Adrenal gland (tissue), 19 donors: ENCODE measurements around the gene GAN. TPM values are rescaled to one million over a fixed set of nuclear protein-coding genes. Genes with fewer than 3 reads are reported as not detected.

Experiments used
- DNase-seq, 7 donors: peaks; one replicate each; pipeline ENCODE4 v3.0.0-alpha.2; 2019 to 2020
- H3K27ac ChIP-seq, 5 donors: fragments of 200-600 bp; sonication (generic) in 4 of 5; 1 replicate in 3 of 5; 2 replicates in 2 of 5; pipeline versions ENCODE4 v1.5.1 to v1.8.0; 2016 to 2020; ENCODE audit warnings: mild to moderate bottlenecking in 1 of 5
- H3K27me3 ChIP-seq: fragments of 200-600 bp; 2 replicates; pipeline ENCODE4 v1.8.0; 2021
- H3K36me3 ChIP-seq, 2 donors: fragments of 200-600 bp; replicated peaks in 1 of 2; 1 replicate in 1 of 2; 2 replicates in 1 of 2; pipeline versions ENCODE4 v1.5.1 to v1.8.0; 2018 to 2022
- H3K4me1 ChIP-seq, 2 donors: fragments of 200-600 bp; replicated peaks in 1 of 2; 1 replicate in 1 of 2; 2 replicates in 1 of 2; pipeline versions ENCODE4 v1.5.1 to v1.8.0; 2018 to 2021
- H3K4me3 ChIP-seq, 4 donors: fragments of 200-600 bp; sonication (generic) in 3 of 4; one replicate each; pipeline ENCODE4 v1.5.1; 2016 to 2018
- H3K9me3 ChIP-seq, 3 donors: fragments of 200-600 bp; sonication (generic) in 1 of 3; replicated peaks in 1 of 3; 1 replicate in 2 of 3; 2 replicates in 1 of 3; pipeline versions ENCODE4 v1.5.1 to v1.8.0; 2016 to 2021
- POLR2A ChIP-seq, 2 donors: fragments of 450-650 bp; IDR thresholded peaks; one replicate each; pipeline ENCODE4 v1.6.1; 2017; ENCODE audit warnings: antibody characterized with exemption in 2 of 2, mild to moderate bottlenecking in 2 of 2, moderate library complexity in 1 of 2
- WGBS, 4 donors: extraction: QIAGEN DNeasy Blood & Tissue Kit in 2 of 4; methylation state at CpG; one replicate each; pipeline versions ENCODE4 v1.1.5 to v1.1.7; 2013 to 2017; 5-methylcytosine and 5-hydroxymethylcytosine counted together
- intact Hi-C, 2 donors: fragments of 100-400 bp; cut with DNase I; formaldehyde crosslinking; loops; one replicate each; pipeline versions ENCODE4 v1.14.1 to v1.15.0; 2022 to 2023
- long read RNA-seq, 10 donors: library from polyadenylated mRNA in 3 of 10; unstranded in 2 of 10; stranded (forward) in 1 of 10; transcript quantifications; one replicate each; pipeline ENCODE4 v2.0.0 and lab custom pipeline, GENCODE V29; 2021 to 2026
- polyA plus RNA-seq, 3 donors: library from polyadenylated mRNA; stranded (reverse); fragments of 200-250 nt in 2 of 3; fragments of 350-450 nt in 1 of 3; fragmentation: Illumina TruSeq in 1 of 3; extraction: RNeasy Lipid Tissue Mini Kit (QIAGEN cat#74804) in 1 of 3; gene quantifications; one replicate each; pipeline ENCODE4 v1.2.3, GENCODE V29; 2013 to 2014
- total RNA-seq, 9 donors: library from RNA; depleted of rRNA in 4 of 9; stranded (reverse); fragments of >200 nt in 4 of 9; fragments of 120-200 nt in 1 of 9; fragmentation: NEBNext Ultra II Directional in 1 of 9; extraction: Animal tissue kit (Norgen Biotek cat#: 25700) in 1 of 9; gene quantifications; one replicate each; pipeline versions ENCODE4 v1.1.0 to v1.2.4, GENCODE V29; 2013 to 2023
- TF ChIP-seq, protein P1 (sequence below), 6 experiments: fragments of 450-650 bp in 4 of 6; fragments of 200-600 bp in 2 of 6; sonication (generic) in 1 of 6; IDR thresholded peaks; 1 replicate in 5 of 6; 2 replicates in 1 of 6; pipeline versions ENCODE4 v1.5.1 to v1.8.0; 2016 to 2021; ENCODE audit warnings: antibody characterized with exemption in 6 of 6, mild to moderate bottlenecking in 2 of 6, moderate library complexity in 1 of 6
- donor health status: healthy with polysubstance abuse.
- donor health status: Bipolar disorder and iron deficiency.
- donor health status: DM: yes; HTN: yes; CAD: no.
- donor health status: DM: no; HTN: no; CAD: no.
- donor health status: DM: no; HTN: no; CAD: no.
- donor health status: DM: yes; HTN: yes; CAD: no.

Gene GAN, protein sequence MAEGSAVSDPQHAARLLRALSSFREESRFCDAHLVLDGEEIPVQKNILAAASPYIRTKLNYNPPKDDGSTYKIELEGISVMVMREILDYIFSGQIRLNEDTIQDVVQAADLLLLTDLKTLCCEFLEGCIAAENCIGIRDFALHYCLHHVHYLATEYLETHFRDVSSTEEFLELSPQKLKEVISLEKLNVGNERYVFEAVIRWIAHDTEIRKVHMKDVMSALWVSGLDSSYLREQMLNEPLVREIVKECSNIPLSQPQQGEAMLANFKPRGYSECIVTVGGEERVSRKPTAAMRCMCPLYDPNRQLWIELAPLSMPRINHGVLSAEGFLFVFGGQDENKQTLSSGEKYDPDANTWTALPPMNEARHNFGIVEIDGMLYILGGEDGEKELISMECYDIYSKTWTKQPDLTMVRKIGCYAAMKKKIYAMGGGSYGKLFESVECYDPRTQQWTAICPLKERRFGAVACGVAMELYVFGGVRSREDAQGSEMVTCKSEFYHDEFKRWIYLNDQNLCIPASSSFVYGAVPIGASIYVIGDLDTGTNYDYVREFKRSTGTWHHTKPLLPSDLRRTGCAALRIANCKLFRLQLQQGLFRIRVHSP
- 1 to 10 TPM; 3.0 to 7.5 (median 4.6) TPM for total RNA-seq
- polyA plus RNA-seq = 1 to 10 TPM; 1.0 to 1.9 (median 1.5) TPM
- long read RNA-seq, donor 1 = 0 reads
- long read RNA-seq, donor 2, full-length matches to known transcripts = 1 of 1 reads
- long read RNA-seq, donor 2, partial matches to known transcripts = 0 of 1 reads
- long read RNA-seq, donor 2, other reads (novel, unspliced or antisense) = 0 of 1 reads
- long read RNA-seq, donor 3 = 0 reads
- long read RNA-seq, donor 4, partial matches to known transcripts = 0 of 2 reads
- long read RNA-seq, donor 4, other reads (novel, unspliced or antisense) = 2 of 2 reads
- long read RNA-seq, donor 5 = 0 reads
- long read RNA-seq, donor 6 = 0 reads
- long read RNA-seq, donor 7 = 0 reads
- long read RNA-seq, donor 8 = 0 reads
- long read RNA-seq, donor 9, full-length matches to known transcripts = 1 of 1 reads
- long read RNA-seq, donor 9, partial matches to known transcripts = 0 of 1 reads
- long read RNA-seq, donor 9, other reads (novel, unspliced or antisense) = 0 of 1 reads
- long read RNA-seq, donor 10 = 0 reads

DNA sequence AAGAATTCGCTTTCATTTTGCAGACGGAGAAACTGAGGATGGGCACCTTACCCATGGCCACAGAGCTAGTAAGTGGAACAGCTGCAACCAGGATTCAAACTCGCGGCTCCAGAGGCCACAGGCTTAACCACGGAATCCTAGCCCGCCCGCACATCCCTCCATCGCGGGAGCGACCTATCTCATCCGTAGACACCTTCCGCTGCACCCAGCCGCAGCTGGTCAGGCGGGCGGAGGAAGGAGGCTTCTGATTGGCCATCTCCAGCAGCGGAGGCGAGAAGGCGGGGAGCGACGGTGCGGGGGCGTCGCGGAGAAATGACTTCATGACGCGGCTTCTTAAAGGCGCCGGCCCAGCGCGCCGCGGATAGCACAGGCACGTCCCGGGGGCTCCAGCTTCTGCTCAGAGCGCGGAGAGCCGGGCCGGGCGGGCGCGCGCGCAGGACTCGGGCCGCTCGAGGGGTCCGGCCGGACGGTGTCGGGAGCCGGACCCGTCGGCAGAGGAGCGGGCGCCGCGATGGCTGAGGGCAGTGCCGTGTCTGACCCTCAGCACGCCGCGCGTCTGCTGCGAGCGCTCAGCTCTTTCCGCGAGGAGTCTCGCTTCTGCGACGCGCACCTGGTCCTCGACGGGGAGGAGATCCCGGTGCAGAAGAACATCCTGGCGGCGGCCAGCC, at the start of gene GAN:
TSS of gene GAN (plus strand) at position 360 of the 668 bp plus-strand sequence. CDS start at position 512, 152 bp downstream.
- Histone ChIP-seq H3K4me1 (peaks cover 12 to 47% of the 10 kb centered on the region in 2 donors), H3K9me3 (no peaks in the 10 kb centered on the region), H3K27me3 (no peaks in the 10 kb centered on the region), H3K36me3 (no peaks in the 10 kb centered on the region), H3K27ac (peak within 1 kb of the TSS; percentile 6 to 93 (median 91)), H3K4me3 (peak within 1 kb of the TSS; percentile 32 to 83 (median 78))
- peak; percentile 95 to 98 (median 96) for DNase-seq
- intact Hi-C loops = no loop called here
- 0% methylated on average over 4 to 75 of the region's 75 CpGs for WGBS, 4 donors
- peak; percentile 74 to 94 for TF ChIP-seq POLR2A (IDR thresholded peaks at IDR 0.05)
- TF ChIP-seq, protein P1, sequence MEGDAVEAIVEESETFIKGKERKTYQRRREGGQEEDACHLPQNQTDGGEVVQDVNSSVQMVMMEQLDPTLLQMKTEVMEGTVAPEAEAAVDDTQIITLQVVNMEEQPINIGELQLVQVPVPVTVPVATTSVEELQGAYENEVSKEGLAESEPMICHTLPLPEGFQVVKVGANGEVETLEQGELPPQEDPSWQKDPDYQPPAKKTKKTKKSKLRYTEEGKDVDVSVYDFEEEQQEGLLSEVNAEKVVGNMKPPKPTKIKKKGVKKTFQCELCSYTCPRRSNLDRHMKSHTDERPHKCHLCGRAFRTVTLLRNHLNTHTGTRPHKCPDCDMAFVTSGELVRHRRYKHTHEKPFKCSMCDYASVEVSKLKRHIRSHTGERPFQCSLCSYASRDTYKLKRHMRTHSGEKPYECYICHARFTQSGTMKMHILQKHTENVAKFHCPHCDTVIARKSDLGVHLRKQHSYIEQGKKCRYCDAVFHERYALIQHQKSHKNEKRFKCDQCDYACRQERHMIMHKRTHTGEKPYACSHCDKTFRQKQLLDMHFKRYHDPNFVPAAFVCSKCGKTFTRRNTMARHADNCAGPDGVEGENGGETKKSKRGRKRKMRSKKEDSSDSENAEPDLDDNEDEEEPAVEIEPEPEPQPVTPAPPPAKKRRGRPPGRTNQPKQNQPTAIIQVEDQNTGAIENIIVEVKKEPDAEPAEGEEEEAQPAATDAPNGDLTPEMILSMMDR (IDR thresholded peaks at IDR 0.05) = no peak

DNA sequence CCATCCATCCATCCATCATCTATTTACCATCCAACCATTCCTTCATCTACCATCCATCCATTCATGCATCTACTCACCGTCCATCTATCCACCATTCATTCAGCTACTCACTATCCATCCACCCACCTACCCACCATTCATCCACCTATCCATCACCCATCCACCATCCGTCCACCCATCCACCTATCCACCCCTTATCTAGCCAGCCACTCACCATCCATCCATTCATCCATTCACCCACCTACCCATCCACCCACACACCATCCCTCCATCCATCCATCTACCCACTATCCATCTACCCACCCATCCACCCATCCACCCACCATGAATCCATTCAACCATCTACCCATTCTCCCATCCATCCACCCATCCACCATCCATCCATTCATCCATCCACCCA, 49.7 kb upstream of the GAN start:
- no peak overlapping the region for H3K27ac ChIP-seq
- 82 to 96% (median 89%) methylated on average over 2 of the region's 2 CpGs for WGBS, 4 donors
- intact Hi-C loops = no loop called here

DNA sequence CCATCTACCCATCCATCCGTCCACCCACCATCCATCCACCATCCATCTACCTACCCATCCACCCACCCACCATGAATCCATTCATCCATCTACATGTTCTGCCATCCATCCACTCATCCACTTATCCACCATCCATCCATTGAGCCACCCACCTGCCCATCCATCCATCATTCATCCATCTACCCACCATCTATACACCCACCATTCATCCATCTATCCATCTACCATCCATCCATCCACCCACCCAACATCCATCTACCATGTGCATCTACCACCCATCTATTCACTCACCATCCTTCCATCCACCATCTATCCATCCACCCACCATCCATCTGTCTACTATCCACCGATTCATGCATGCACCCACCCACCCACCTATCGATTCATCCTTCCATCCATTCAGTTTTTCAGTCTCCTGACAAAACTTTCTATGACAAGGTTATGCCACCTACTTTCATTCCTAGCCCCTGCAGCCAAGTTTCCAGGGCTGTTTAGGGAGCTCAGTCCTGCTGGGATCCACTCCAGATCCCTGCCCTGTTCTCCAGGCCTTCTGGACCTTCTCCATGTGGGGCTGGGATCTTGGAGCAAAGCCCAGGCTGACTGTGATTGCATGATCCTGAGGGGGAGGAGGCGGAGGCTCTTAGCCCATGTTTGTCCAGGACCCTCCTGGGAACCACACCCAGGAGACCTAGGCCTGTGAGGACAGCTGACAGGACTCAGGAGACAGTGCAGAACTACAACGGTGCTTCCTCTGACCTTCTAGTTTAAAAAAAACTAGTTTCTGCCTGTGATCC, 48.9 kb upstream of the GAN start:
- H3K9me3 ChIP-seq = no peaks in the 10 kb centered on the region
- H3K4me3 ChIP-seq = no peak overlapping the region
- H3K27ac ChIP-seq = no peak overlapping the region
- H3K4me1 ChIP-seq = no peaks in the 10 kb centered on the region
- DNase-seq = peak; percentile 28 to 63 (median 51)
- WGBS, 4 donors = 69 to 73% (median 70%) methylated on average over 4 to 5 of the region's 5 CpGs
- no peaks in the 10 kb centered on the region for H3K27me3 ChIP-seq
- TF ChIP-seq, protein P1 (IDR thresholded peaks at IDR 0.05) = no peak
- no peak for TF ChIP-seq POLR2A (IDR thresholded peaks at IDR 0.05)
- no peaks in the 10 kb centered on the region for H3K36me3 ChIP-seq
- intact Hi-C loops = no loop called here

More for the DNA sequence above, 49.7 kb upstream of the GAN start:
- H3K36me3 ChIP-seq = no peaks in the 10 kb centered on the region
- no peak overlapping the region for H3K4me3 ChIP-seq
- DNase-seq = no peak
- H3K9me3 ChIP-seq = no peaks in the 10 kb centered on the region
- no peak for TF ChIP-seq POLR2A (IDR thresholded peaks at IDR 0.05)
- TF ChIP-seq, protein P1 (IDR thresholded peaks at IDR 0.05) = no peak
- H3K4me1 ChIP-seq = no peaks in the 10 kb centered on the region
- no peaks in the 10 kb centered on the region for H3K27me3 ChIP-seq
